GM19193 (cell line): Measurements from ENCODE around the gene TUBGCP6.

Source experiments
- POLR2A ChIP-seq: IDR thresholded peaks from 4 replicates; pipeline ENCODE4 v1.6.1; 2011; ENCODE audit not compliant: insufficient read depth, insufficient read length; ENCODE audit errors: extremely low read depth

TUBGCP6 gene

DNA sequence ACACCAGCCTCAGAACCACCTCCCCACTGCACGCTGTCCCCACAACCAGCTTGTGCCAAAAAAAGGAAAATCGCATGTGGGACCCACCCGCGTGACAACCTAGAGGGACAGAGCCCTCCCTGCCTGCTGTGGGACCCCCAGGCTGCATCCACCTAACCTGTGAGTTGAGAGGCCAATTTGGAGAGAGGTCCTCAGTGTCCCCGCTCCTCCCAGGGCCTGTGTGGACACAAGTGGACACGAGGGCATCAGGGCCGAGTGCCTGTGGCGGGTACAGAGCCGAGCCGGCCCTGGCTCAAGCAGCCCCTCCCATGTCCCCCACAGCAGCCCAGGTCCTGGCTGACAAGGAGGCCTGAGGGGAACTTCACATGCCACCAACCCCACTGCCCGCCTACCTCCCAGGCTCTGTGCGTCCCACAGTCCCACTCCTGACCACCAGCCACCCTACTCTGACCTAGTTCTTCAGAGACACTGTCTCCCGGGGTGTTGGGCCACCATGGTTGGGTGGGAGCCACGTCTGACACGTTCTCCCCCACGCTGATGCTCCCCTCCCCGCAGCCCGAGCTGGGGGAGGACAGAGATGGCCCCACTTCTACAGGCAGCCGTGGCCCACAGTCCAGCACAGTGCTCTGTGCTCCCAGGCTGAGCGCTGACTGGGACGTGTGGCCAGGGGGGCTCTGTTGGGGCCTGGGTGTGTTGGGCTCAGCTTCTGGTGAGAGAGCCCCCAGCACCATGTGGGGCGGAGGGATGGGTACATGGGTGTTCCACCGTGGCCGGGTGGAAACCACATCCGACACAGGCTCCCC is 24.8 kb downstream of the TUBGCP6 start:
- no peak for TF ChIP-seq POLR2A

DNA sequence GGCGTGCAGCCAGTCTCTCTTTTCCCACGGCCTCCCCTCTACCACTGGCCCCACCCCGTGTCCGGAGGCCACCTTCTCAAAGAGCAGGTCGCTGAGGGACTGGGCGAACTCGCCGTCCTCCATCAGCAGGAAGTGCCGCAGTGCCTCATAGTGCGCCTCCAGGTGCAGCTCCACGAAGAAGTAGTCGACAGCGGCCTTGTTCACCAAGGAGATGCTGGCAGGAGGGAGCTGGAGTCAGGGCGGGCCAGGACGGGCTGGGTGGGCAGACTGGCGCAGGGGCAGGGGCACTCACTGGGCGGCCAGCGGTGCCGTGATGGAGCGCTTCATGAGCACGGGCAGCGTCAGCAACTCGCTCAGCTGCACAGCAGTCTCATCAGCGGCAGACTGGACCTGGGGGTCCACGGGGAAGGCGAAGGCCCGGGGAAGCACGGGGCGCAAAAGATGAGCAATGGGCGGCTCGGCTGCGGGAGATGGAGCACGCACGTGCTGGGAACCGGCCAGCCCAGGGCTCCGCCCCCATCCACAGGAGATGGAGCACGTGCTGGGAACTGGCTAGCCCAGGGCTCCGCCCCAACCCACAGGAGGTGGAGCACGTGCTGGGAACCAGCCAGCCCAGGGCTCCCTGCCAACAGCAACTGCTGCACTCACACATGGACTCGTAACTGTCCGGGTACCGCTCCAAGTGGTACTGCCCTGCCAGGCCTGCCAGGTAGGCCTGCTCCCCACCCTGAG is 25.7 kb downstream of the TUBGCP6 start:
- TF ChIP-seq POLR2A = no peak

- no peak for TF ChIP-seq POLR2A
Observed at GRCh38 chr22:50218153-50218995, 26.4 kb downstream of the TUBGCP6 start.

- no peak for TF ChIP-seq POLR2A
Observed at GRCh38 chr22:50217543-50218152, 27.2 kb downstream of the TUBGCP6 start.

DNA sequence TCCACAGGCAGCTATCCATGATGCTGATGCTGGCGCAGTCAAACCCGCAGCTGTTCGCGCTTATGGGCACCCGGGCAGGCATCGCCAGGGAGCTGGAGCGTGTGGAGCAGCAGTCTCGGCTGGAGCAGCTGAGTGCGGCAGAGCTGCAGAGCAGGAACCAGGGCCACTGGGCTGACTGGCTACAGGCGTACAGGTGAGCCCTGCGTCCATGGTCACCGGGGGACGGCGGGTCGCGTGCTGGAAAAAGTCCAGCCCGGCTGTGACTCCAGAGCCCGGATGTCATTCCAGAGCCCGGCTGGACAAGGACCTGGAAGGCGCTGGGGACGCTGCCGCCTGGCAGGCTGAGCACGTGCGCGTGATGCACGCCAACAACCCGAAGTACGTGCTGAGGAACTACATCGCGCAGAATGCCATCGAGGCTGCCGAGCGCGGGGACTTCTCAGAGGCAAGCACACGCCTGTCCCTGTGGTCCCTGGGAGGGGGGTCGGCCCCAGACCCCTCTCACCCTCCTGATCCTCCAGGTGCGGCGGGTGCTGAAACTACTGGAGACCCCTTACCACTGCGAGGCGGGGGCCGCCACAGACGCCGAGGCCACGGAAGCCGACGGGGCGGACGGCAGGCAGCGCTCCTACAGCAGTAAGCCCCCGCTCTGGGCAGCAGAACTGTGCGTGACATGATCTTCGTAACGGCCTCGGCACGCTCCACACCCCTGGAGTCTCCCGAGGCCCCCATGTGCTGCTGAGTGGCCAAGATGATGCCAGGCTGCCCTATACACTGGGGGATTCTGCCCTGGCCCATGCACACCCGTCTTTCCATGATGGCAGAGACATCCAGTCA is 27.9 kb downstream of the TUBGCP6 start:
- no peak for TF ChIP-seq POLR2A

DNA sequence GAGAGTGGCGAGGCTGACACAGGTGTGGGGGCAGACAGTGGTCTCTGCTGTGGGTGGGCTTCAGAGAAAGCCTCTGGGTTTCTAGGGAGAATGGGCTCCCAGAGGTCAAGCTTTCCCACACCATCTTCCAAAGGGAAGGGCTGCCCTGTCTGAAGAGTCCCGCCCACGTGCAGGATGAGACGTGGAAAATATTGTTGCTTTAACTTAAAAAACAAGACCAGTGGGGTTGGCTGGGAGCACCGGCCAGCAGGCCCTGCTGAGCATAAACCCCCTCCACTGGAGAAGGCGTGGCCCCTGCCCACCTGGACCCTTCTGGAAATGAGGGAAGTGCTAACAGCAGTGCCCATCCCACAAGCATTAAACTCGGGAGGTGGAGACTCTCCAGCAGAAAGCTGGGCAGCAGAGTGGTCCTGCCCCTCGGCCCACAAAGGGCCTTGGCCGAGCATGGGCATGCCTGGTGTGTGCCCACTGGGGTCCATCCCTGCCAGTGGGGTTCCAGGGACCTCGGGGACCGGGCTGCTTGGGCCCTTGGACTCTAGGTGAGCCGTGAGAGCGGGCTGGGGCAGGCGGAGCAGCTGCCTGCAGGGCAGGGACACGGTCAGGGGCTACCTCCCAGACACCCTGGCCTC is 28.7 kb downstream of the TUBGCP6 start:
- no peak for TF ChIP-seq POLR2A

DNA sequence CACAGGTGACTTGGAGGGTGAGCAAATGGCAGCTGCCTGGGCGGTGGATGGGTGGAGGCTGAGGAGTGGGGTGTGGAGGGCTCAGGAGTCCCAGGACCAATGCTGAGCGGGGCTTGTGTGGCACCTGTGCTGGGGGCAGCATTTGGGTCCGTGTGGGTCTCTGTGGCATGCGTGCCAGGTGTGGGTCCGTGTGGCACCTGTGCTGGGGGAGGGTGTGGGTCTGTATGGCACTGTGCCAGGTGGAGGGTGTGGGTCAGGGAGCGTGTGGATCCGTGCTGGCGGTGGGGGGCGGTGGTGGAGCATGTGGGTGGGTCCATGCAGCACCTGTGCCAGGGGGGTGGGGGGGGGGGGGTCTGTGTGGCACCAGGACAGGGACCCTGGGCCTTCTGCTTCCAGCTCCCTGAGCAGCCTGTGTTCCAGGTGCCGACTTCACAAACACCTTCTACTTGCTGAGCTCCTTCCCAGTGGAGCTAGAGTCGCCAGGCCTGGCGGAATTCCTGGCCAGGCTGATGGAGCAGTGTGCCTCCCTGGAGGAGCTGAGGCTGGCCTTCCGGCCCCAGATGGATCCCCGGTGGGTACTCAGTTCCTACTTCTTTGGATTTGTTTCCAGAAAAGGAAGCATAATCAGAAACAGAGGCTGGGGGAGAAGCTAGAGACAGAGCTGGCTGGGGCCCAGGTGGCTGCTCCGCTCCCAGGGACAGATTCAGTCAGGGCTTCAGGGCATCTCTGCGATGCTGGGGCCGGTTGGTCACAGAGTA is 29.3 kb downstream of the TUBGCP6 start:
- no peak for TF ChIP-seq POLR2A

DNA sequence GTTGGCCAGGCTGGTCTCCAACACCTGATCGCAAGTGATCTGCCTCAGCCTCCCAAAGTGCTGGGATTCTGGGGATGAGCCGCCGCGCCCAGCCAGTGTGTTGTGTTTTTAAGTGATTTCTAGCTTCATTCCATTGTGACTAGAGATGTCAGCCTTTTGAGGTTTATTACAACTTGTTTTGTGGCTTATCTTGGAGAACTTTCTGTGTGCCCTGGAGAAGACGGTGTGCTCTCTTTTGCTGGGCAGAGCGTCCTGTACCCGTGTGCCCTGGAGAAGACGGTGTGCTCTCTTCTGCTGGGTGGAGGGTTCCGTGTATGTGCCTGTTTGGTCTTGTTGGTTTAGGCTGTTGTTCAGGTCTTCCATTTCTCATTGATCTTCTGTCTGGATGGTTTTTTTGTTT is 31.6 kb downstream of the TUBGCP6 start:
- no peak for TF ChIP-seq POLR2A

- no peak for TF ChIP-seq POLR2A
Observed at GRCh38 chr22:50211147-50211546, 33.7 kb downstream of the TUBGCP6 start.

DNA sequence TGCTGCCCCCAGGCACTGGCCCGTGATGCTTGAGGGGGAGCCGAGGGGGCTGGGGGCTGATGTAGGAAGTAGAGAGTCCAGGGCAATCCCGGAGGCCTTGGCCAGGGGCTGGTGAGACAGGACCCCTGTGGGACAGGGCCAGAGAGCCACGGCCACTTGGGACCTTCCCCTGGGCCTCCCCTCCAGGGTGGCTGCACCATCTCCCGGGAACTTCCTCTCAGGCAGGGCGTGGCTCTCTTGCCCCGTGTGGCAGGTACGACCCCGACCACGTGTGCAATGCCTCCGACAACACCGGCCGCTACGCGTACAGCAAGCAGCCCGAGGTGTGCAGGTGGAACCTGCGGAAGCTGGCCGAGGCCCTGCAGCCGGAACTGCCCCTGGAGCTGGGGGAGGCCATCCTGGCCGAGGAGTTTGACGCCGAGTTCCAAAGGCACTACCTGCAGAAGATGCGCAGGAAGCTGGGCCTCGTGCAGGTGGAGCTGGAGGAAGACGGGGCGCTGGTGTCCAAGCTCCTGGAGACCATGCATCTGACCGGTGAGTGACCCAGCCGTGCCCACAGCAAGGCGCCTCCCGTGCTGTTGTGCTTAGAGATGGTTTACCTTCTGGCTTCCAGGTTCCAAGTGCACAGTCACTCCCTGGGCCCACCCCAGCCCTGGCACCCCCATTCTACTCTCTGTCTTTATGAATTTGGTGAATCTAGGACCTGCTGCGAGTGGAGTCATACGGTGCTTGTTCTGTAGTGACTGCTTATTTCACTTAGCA is 34.3 kb downstream of the TUBGCP6 start:
- TF ChIP-seq POLR2A = no peak

DNA sequence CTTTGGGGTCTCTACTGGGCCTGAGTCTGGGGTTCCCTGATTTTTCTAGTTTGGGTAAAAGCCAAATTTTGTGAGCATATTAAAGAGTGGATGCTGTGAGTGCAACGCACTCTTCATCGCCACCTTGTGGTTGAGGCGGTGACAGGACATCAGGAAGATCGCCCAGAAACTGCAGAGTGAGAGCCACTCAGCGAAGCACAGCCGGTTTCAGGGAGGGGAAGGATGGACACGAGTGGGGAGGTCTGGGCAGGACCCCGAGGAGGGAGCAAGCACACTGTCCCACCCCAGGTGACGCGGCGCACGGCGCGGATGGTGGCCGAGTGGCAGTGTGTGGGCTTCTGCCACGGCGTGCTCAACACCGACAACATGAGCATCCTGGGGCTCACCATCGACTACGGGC is 34.9 kb downstream of the TUBGCP6 start:
- no peak for TF ChIP-seq POLR2A

DNA sequence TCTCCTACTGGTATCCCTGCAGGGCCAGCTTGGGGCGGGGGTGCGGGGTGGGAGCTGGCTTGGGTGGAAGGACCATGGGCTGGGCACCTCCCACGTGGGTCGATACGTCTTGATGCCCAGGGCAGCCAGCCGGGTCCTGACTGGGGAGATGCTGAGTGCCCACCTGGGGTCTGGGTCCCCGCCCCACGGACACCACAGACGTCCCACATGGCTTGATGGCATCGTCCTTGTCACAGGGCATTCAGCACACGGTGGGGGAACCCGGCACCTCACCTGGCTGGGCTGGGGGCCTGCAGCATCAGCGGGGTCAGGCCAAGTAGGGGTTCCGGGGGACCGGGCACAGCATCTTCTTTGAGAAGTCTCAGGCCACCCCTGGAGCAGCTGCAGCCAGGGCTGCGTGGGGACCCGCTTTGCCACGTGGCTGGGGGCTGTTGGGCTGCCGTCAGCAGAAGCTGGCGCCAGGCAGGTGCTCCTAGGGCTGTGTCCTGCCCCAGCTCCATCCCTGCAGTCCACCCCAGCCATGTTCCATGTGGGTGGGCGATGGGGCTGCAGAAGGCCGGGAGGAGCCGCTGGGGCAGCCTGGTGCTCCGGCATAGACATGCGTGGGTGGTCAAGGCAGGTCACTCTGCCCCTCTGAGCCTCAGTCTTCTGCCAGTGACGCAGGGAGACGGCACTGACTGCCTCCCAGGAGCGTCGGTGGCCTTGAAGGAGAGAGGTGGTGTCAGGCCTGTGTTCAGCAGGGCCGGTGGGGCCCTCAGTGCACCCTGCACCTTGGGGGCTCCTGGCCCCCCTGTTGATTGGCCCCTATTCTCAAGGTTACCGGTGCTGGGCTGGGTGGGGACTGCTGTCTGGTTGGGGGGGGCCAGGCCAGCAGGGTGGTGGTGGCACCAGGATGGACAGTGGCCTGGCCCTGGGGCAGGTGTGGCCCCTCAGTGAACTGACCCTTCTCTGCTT is 35.6 kb downstream of the TUBGCP6 start:
- no peak for TF ChIP-seq POLR2A
